Neural crest cell (in vitro differentiated cells): Measurements from ENCODE around the gene IFNG-AS1. TPM values are rescaled to one million over a fixed set of nuclear protein-coding genes. Genes with fewer than 3 reads are reported as not detected.

ENCODE experiments used
- DNase-seq: peaks from one replicate; pipeline ENCODE4 v3.0.0; 2021; ENCODE audit warnings: low read depth, mixed read lengths, low spot score
- H3K27ac Mint-ChIP-seq: one replicate; pipeline ENCODE4 v1.8.0; 2021; ENCODE audit warnings: mild to moderate bottlenecking, mixed read lengths; ENCODE audit not compliant: unreplicated experiment
- H3K27me3 Mint-ChIP-seq: 2 replicates; pipeline ENCODE4 v1.8.0; 2021; ENCODE audit warnings: low read depth, mild to moderate bottlenecking, mixed read lengths
- H3K36me3 Mint-ChIP-seq: 2 replicates; pipeline ENCODE4 v1.8.0; 2021; ENCODE audit warnings: low read depth, mild to moderate bottlenecking, mixed read lengths
- H3K4me1 Mint-ChIP-seq: 2 replicates; pipeline ENCODE4 v1.8.0; 2021; ENCODE audit warnings: mixed read lengths
- H3K4me3 Mint-ChIP-seq: one replicate; pipeline ENCODE4 v1.8.0; 2021; ENCODE audit warnings: mild to moderate bottlenecking, mixed read lengths
- H3K9me3 Mint-ChIP-seq: 2 replicates; pipeline ENCODE4 v1.8.0; 2021; ENCODE audit warnings: mixed read lengths
- total RNA-seq: library from RNA; stranded (reverse); gene quantifications from 2 replicates; pipeline ENCODE4 v1.2.1, GENCODE V29; 2021
- TF ChIP-seq, protein P1 (sequence below): fragments of 200-600 bp; sonication (generic); conservative IDR thresholded peaks from 2 replicates; pipeline ENCODE4 v1.5.0; 2021; ENCODE audit warnings: antibody characterized with exemption, mild to moderate bottlenecking

IFNG-AS1 gene
- total RNA-seq, 1 donor from 2014 or later: not detected

- Mint-ChIP-seq H3K36me3 (no peaks in the 10 kb centered on the region), H3K27ac (no peak overlapping the region), H3K27me3 (no peaks in the 10 kb centered on the region), H3K4me3 (no peak overlapping the region), H3K4me1 (no peaks in the 10 kb centered on the region), H3K9me3 (peaks cover 8% of the 10 kb centered on the region)
- TF ChIP-seq, protein P1, sequence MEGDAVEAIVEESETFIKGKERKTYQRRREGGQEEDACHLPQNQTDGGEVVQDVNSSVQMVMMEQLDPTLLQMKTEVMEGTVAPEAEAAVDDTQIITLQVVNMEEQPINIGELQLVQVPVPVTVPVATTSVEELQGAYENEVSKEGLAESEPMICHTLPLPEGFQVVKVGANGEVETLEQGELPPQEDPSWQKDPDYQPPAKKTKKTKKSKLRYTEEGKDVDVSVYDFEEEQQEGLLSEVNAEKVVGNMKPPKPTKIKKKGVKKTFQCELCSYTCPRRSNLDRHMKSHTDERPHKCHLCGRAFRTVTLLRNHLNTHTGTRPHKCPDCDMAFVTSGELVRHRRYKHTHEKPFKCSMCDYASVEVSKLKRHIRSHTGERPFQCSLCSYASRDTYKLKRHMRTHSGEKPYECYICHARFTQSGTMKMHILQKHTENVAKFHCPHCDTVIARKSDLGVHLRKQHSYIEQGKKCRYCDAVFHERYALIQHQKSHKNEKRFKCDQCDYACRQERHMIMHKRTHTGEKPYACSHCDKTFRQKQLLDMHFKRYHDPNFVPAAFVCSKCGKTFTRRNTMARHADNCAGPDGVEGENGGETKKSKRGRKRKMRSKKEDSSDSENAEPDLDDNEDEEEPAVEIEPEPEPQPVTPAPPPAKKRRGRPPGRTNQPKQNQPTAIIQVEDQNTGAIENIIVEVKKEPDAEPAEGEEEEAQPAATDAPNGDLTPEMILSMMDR: peak; percentile 58
- no peak for DNase-seq
Observed at GRCh38 chr12:68001486-68002466, 12.5 kb downstream of the IFNG-AS1 start.

DNA sequence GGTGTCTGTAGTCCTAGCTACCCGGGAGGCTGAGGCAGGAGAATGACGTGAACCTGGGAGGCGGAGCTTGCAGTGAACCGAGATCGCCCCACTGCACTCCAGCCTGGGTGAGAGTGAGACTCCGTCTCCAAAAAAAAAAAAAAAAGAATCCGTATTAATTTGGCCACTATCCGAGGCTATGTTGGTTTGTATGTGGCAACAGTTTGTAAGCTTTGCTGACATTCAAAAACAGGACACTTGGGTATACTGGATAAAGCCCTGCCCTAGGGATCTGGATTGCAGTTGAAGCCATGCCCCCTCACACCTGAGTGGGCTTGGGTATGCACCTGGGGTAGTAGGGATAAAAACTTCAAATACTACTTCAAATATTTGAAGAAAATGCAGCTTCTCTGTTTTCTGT, 14.5 kb downstream of the IFNG-AS1 start:
- Mint-ChIP-seq H3K36me3 (no peaks in the 10 kb centered on the region), H3K9me3 (peaks cover 8% of the 10 kb centered on the region), H3K4me3 (no peak overlapping the region), H3K27ac (no peak overlapping the region), H3K4me1 (no peaks in the 10 kb centered on the region), H3K27me3 (no peaks in the 10 kb centered on the region)
- TF ChIP-seq, protein P1: no peak
- no peak for DNase-seq

- Mint-ChIP-seq H3K27ac (no peak overlapping the region), H3K4me1 (peaks cover 2% of the 10 kb centered on the region), H3K27me3 (no peaks in the 10 kb centered on the region), H3K36me3 (no peaks in the 10 kb centered on the region), H3K4me3 (no peak overlapping the region), H3K9me3 (peaks cover 8% of the 10 kb centered on the region)
- no peak for DNase-seq
- TF ChIP-seq, protein P1: no peak
Observed at GRCh38 chr12:68007033-68007432, 17.8 kb downstream of the IFNG-AS1 start.

- Mint-ChIP-seq H3K9me3 (peaks cover 8% of the 10 kb centered on the region), H3K36me3 (no peaks in the 10 kb centered on the region), H3K27ac (no peak overlapping the region), H3K27me3 (no peaks in the 10 kb centered on the region), H3K4me1 (peaks cover 5% of the 10 kb centered on the region), H3K4me3 (no peak overlapping the region)
- DNase-seq: no peak
- TF ChIP-seq, protein P1: no peak
Observed at GRCh38 chr12:68007466-68007865, 18.2 kb downstream of the IFNG-AS1 start.

GRCh38 chr12:68011206-68011881, 22.1 kb downstream of the IFNG-AS1 start:
- DNase-seq: no peak
- Mint-ChIP-seq H3K27me3 (no peaks in the 10 kb centered on the region), H3K4me3 (no peak overlapping the region), H3K4me1 (peaks cover 11% of the 10 kb centered on the region), H3K27ac (no peak overlapping the region), H3K9me3 (no peaks in the 10 kb centered on the region), H3K36me3 (no peaks in the 10 kb centered on the region)
- TF ChIP-seq, protein P1: no peak
